GM19043 (cell line): ENCODE results near the gene KCTD12.
"Not testable (repeated sequence)": the region's sequence is repeated elsewhere in the genome, so short reads cannot be mapped to it uniquely, and the experiment has no call there.

ENCODE experiments used
- ATAC-seq: cut with Tn5 transposase; IDR thresholded peaks from one replicate; pipeline ENCODE4 v1.9.1; 2021; ENCODE audit warnings: low read depth; ENCODE audit not compliant: unreplicated experiment

KCTD12 gene

DNA sequence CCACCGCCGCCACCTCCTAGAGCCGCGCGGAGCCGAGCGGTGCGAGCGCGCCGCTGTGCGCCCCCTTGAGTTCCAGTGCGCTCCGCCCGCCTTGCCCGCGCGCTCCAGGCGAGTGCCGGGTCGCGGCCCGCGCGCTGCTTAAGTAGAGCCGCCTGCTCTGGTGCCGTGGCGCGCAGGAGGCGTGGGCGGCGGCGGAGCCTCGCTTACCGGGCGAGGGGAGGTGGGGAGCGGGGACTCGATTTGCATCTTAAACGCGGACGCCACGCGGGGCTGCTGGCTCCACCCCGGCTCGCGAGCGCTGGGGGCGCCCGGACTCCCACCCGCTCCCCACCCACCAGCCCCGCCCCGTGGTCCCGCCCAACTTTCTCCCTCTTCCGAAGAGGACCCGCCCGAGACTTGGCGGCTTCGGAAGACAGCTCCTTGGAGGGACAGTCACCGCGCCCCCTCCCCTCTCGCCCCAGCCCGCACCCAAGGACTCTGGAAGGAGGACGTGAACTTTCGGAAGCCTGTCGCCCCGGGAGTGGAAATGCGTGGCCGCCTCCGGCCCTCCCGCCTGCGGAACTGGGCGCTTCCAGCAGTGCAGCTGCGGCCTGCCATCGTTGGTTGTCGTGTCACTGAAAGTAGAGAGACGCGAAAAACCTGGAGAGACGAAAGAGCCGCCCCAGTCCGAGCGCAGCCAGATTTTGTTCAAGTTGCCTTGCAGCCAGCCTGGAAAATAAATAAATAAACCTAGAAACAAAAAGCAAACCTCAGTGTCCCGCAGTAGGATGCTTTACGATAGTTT, at the start of gene KCTD12:
KCTD12 (minus strand) TSS at position 114 of the 784 bp plus-strand sequence. CDS start 257 bp downstream, outside the sequence.
- ATAC-seq, result peak; percentile 56

DNA sequence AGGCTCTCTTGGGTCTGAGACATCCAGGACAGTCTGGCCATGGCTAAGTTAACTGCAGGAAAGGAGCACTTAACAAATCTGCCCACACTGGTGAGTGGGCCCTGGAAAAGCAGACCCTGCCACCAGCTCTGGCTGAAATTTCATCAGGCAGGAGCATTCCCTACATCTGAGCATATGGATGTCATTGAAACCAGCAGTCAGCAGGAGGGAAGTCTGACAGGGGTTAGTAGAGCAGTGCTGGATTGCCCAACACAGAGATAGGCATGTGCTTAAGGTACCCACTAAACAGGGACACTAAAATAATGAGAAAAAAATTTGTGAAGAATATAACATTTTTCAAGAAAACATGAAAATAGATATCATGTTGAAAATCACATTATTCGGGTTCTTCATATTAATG, 48.5 kb upstream of the KCTD12 start:
- ATAC-seq, result no peak

DNA sequence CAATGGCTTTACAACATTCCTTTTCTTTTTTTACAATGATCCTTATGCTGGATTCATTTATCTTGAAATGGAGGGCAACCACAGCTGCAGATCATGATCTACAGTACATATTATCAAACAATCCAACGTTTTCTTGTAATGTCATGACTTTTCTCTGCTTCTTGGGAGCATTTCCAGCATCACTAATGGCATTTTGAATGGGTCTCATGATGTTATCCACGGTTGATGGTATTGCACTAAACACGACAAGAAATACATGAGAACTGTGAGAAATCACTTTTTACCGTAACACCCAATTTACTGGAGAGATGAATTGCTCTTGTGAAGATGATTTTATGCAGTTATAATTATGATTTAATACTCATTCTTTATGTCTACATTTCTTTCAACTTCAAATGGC, 45.9 kb upstream of the KCTD12 start:
- ATAC-seq, result no peak

DNA sequence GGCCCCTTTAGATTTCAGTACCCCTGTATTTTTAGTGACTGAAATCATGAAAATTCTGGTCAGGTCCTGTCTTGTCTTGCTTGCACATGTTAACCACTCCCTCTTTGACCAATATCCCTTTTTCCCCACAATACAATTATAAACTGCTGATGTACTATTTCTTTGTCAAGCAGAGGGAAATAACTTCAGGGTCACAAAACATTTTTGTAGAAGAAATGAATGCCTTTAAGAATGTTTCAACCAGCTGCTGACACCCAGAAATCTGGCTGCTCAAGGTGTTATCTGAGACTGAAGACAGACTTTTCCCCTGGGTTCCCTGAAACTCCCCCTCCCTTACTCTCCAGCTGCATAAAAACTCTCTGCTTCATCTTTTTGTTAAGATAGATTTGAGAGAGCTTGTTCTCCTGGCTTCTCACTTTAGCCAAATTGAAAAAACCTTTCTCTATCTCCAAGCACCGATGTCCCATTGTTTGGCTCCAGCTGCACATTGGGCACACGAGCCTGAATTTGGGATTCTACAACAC, 43.7 kb upstream of the KCTD12 start:
- no peak for ATAC-seq

DNA sequence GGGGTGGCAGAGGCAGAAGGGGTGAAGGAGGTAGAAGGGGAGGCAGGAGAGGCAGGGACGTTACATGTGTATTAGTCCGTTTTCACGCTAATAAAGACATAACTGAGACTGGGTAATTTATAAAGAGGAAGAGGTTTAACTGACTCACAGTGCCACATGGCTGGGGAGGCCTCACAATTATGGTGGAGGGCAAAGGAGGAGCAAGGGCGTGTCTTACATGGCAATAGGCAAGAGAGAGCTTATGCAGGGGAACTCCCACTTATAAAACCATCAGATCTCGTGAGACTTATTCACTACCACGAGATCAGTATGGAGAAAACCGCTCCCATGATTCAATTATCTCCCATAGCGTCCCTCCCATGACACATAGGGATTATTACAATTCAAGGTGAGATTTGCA, 43.1 kb upstream of the KCTD12 start:
- ATAC-seq, result no peak

DNA sequence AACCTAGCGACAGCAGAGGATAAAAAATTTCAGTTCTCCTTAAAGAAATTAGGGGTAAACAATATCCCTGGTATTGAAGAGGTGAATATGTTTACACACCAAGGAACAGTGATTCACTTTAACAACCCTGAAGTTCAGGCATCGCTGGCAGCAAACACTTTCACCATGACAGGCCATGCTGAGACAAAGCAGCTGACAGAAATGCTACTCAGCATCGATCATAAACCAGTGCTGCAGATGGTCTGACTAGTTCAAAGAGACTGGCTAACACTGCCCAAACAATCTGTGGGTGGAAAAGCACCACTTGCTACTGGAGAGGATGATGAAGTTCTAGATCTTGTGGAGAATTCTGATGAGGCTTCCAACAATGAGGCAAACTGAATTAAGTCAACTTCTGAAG, 42.3 kb upstream of the KCTD12 start:
- no peak for ATAC-seq

DNA sequence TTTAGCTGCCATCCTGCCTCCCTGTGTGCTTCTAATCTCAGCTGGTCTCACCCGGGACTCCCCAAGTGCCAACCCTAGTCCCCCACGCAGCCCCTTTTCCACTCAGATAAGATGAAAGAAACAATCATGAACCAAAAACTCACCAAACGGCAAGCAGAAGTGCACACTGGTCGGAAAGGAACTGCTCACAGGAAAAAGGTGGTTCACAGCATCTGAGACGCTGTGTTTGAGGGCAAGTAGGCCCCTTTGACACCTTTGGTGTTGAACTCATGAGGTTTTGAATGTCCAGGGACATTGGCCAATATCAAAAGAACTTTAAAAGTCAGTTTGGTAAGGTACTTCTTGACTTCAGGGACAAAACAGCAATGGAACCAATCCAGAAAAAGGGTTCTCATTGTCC, 41.8 kb upstream of the KCTD12 start:
- no peak for ATAC-seq

DNA sequence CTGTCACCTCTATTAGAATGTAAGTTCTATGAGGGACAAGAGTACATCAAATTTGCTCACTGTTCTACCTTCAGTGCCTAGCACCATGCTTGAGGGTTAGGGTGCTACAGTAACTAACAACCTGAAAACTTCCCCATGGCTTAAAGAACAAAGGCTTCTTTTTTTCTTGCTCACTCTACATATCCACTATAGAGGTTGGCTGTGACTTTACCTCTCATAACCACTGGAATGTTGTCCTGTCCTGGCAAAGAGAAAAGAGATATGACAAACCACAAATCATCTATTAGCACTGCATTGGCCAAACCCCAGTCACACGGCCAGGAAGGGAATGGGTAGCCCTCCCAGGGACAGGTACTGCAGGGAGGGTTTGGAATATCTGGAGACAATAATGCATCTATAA, 38.9 kb upstream of the KCTD12 start:
- no peak for ATAC-seq

DNA sequence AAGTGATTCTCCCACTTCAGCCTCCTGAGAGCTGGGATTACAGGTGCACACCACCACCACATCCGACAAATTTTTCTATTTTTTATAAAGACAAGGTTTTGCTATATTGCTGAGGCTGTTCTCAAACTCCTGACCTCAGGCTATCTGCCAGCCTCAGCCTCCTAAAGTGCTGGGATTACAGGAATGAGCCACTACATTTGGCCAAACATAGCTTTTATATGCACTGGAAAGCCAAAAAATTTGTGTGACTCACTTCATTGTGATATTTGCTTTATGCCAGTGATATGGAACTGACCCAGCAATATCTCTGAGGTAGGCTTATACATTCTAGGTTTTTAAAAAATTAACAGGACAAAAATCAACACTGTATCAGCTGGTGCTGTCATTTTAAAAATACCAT, 35.3 kb upstream of the KCTD12 start:
- ATAC-seq, result no peak

DNA sequence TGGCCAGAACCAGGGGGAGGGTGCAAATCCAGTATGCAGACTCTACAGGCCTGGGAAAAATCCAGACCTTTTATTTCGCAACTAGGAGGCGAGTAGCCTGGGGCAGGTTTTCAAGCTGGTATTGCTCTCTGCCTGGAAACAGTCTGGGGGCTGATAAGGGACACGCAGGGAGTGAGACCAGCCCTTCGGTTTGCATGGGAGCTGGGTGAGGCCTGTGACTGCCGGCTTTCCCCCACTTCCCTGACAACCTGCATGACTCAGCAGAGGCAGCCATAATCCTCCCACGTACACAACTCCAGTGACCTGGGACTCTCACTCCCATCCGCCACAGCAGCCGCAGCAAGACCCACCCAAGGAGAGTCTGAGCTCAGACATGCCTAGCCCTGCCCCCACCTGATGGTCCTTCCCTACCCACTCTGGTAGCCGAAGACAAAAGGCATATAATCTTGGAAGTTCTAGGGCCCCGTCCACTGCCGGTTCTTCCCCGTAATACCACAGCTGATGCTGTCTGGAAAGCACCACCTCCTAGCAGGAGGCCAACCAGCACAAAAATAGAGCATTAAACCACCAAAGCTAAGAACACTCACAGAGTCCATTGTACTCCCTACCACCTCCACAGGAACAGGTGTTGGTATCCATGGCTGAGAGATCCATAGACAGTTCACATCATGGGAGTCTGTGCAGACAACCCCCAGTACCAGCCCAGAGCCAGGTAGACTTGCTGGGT, 31.7 kb upstream of the KCTD12 start:
- not testable (repeated sequence) for ATAC-seq

DNA sequence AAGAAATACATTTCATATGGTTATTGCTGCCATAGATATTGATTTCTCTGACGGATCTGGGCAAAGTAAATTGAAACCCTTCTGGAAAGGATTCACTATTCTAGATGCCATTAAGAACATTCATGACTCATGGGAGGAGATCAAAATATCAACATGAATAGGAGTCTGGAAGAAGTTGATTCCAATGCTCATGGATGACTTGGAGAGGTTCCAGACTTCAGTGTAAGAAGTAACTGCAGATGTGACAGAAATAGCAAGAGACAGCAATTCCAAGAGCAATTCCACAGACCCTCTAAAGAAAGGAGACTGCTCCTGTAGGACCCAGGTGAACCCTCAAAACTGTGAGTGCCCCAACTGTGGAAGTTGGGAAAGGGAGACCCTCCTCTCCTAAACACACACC, 30.9 kb upstream of the KCTD12 start:
- no peak for ATAC-seq

DNA sequence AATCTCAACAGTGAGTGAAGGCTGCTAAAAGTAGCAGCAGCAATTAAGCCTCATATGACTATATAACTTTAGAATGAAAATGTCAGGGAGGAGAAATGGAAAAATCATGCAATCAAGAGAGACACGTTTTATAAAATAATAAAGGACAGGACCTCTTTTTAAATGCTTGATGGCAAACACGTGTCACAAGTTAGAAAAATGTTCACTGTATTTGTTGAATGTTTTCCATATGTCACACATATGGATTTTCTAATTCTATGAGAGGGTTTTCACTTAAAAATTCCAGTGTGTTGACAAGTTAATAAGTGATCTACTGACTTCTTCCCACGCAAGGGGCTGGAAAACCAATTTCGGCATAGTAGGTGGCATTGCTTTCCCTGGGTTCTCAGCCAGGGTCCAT, 27.7 kb upstream of the KCTD12 start:
- no peak for ATAC-seq

DNA sequence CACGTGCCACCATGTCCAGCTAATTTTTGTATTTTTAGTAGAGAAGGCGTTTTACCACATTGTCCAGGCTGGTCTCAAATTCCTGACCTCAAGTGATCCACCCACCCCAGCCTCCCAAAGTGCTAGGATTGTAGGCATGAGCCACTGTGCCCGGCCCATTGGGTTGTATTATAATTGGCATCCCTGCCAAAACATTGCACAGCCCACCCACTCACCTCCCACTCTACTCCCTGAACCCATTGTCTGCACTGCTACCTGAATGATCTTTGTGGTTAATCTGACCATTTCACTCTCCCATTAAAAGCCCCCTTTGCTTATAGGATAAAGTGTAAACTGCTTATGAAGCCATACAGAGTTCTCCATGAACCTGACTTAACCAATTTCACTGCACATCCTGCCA, 26.3 kb upstream of the KCTD12 start:
- ATAC-seq, result no peak

DNA sequence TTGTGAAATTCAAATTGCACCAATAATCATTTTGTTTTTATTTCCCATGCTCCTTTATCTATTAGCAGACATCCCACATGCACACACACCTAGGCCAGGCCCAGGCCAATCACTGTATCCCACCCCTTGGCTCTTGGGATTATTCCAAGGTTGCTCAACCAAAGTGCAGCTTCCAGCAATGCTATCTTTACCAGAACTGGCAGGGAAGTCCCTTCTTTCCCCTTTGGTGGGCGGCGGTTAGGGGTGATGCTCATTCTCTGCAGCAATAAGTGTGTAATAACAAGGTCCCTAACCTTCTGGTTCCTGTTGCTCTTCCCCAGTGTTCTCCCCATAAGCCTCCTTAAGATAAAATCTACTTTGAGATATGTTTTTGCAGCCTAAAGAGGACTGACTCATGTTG, 18.3 kb upstream of the KCTD12 start:
- ATAC-seq, result no peak

DNA sequence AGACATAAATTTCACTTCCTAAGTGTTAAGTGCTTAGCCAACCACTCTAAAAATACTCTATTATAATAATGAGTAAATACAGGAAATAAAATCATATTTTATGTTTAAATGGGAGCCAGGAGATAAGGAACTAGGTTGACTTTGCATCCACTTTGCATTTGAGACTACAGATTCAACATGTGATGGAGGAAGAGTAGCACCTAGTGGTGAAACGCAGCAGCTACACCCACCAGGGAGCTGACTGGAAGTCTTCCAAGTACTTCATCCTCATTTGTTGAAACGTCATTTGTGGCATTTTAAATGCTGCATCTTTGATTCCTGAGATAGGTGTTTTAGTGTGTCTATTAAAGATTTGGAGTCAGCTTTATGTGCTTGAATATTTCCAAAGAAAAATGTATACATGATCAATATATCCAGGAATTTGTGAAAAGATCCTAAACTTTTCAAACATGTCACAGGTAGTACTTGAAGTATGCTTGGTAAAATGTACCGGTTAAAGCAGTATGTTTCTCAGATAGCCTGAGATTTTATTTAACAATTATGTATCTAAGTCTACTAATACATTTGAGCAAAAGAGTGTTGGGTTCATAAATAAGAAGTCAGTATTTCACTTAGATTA, 17.4 kb upstream of the KCTD12 start:
- peak; percentile 96 for ATAC-seq

DNA sequence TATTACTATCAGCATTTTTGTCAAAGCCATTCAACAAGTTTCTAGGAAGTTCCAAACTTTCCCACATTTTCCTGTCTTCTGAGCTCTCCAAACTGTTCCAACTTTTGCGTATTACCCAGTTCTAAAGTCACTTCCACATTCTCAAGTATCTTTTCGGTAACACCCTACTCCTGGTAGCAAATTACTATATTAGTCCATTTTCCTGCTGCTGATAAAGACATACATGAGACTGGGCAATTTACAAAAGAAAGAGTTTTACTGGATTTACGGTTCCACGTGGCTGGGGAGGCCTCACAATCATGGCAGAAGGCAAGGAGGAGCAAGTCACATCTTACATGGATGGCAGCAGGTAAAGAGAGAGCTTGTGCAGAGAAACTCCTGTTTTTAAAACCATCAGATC, 12.9 kb upstream of the KCTD12 start:
- ATAC-seq, result not testable (repeated sequence)

DNA sequence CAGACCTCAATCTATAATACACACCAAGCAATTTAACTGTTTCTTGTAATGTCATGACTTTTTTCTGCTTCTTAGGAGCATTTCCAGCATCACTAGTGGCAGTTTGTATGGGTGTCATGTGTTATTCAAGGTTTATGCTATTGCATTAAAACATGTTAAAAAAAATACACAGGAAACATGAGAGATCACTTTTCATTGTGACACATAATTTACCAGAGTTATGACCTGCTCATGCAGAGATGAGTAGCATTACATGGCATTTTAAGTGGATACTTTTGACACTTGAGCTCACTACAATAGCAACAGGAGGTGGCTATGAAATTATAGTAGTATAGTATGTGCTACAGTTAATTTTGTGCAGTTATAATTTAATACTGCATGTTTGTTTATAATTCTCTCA, 11.0 kb upstream of the KCTD12 start:
- not testable (repeated sequence) for ATAC-seq

DNA sequence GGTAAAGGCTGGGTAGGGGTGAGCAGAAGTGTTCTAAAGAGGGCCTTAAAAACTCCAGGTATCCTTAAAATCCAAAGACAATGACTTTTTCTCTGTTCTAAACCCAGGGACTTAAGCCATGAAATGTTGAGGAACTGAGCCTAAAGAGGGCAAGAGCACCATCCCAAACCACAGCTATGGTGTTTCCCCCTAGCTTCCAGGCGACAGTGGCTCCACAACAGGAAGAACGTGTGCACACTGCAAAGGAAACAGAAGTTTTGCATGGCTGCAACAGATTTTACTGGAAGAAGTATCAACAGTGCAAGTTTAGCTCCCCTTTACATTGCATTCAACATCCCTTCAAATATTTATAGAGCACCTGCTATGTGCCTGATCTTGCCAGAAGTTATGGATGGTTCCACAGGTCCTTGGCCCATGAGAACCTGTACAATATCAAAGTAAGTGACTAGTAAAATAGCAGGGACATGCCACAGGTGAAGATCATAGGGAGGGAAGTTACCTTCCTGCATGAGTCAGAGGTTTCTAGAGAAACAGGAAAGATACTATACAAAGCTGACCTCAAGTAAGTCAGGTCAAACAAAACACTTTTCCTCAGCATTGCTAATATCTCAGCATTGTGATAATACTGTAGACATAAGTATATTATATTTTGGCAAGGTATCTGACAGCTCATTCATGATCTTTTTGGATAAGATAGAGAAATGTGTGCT, 8.4 kb upstream of the KCTD12 start:
- peak; percentile 69 for ATAC-seq

DNA sequence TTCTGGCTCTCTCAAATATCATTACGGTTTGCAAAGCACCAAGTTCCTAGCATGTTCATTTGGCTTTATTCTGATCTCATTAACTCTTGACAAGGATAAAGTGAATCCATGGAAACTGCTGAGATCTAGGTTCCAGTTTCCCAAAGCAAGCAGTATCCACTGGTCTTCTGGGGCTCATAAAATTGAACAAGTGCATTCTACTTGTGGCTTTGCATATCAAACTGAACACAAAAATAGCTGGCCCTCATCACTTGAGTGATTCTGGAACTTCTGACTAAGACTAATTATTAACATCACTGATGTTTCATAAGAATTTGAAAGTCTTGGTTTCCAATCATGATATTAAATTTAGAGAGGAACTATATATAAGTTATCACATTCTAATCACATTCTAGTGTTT, 6.3 kb upstream of the KCTD12 start:
- ATAC-seq, result no peak

DNA sequence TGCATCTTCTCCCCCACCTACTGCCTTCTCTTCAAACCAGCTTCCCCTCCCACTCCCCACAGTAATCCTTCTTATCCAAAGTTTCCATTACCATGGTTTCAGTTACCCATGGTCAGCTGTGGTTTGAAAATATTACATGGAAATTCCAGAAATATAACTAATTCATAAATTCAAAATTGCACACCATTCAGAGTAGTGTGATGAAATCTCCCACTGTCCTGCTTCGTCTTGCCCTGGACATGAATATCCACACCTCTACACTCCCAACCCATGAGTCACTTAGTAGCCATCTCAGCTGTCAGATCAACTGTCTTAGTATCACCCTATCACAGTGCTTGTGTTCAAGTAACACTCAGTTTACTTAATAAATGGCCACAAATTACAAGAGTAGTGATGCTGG, 3.8 kb upstream of the KCTD12 start:
- ATAC-seq, result no peak

DNA sequence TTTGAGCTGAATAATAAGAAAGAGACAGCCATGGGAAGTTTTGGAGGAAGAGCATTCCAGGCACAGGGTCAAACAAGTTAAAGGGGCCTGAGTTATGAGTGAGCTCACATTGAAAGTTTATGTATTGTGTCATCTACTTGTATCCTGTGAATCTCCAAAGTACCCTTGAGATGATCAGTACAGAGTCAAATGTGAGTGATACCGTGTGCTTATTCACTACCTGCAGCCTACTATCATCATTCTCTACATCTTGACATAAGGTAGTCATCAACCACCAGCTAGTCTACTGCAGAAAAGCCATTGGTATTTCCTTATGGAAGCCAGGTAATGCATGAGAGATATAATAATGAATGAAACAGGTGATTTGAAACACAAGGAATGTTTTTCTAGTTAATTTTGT, 3.0 kb upstream of the KCTD12 start:
- no peak for ATAC-seq
